Loucy (cell line): Measurements from ENCODE around the gene AMPD3.

Experiments used
- H2AFZ ChIP-seq: fragments of 200-600 bp; sonication (generic); 2 replicates; pipeline ENCODE4 v1.6.0; 2016; ENCODE audit warnings: antibody characterized with exemption, mild to moderate bottlenecking, low read length, moderate library complexity
- H3F3A ChIP-seq: fragments of 200-600 bp; 2 replicates; pipeline ENCODE4 v1.6.0; 2016; ENCODE audit warnings: antibody characterized with exemption, low read depth, mild to moderate bottlenecking
- H3K27me3 ChIP-seq: fragments of 200-600 bp; sonication (generic); 2 replicates; pipeline ENCODE4 v1.6.1; 2014; ENCODE audit warnings: low read length, mild to moderate bottlenecking; ENCODE audit not compliant: insufficient read depth, poor library complexity, severe bottlenecking
- H3K36me3 ChIP-seq: fragments of 200-600 bp; sonication (generic); 2 replicates; pipeline ENCODE4 v1.6.1; 2016; ENCODE audit warnings: low read length; ENCODE audit not compliant: insufficient read depth
- H3K4me1 ChIP-seq: fragments of 200-600 bp; sonication (generic); 2 replicates; pipeline ENCODE4 v1.5.1; 2014; ENCODE audit warnings: low read length, mild to moderate bottlenecking; ENCODE audit not compliant: insufficient read depth, poor library complexity, severe bottlenecking
- H3K4me2 ChIP-seq: fragments of 200-600 bp; sonication (generic); 2 replicates; pipeline ENCODE4 v1.6.0; 2014; ENCODE audit warnings: antibody characterized with exemption, low read length, low read depth, mild to moderate bottlenecking; ENCODE audit not compliant: poor library complexity, severe bottlenecking
- H3K4me3 ChIP-seq: fragments of 200-600 bp; sonication (generic); 2 replicates; pipeline ENCODE4 v1.5.1; 2014; ENCODE audit warnings: low read length, mild to moderate bottlenecking, mixed read lengths; ENCODE audit not compliant: poor library complexity, severe bottlenecking
- H3K79me2 ChIP-seq: fragments of 200-600 bp; sonication (generic); 2 replicates; pipeline ENCODE4 v1.6.1; 2014; ENCODE audit warnings: low read length; ENCODE audit not compliant: insufficient read depth
- H3K9ac ChIP-seq: fragments of 200-600 bp; sonication (generic); 2 replicates; pipeline ENCODE4 v1.6.0; 2014; ENCODE audit warnings: mild to moderate bottlenecking, low read depth, low read length, moderate library complexity; ENCODE audit not compliant: poor library complexity, severe bottlenecking
- H3K9me2 ChIP-seq: fragments of 200-600 bp; sonication (generic); replicated peaks from 2 replicates; pipeline ENCODE4 v1.6.1; 2016; ENCODE audit warnings: low read depth, low read length, mixed read lengths
- H3K9me3 ChIP-seq: fragments of 200-600 bp; sonication (generic); 2 replicates; pipeline ENCODE4 v1.6.1; 2014; ENCODE audit warnings: mild to moderate bottlenecking, antibody characterized with exemption, low read length, low read depth; ENCODE audit not compliant: insufficient read depth
- H4K20me1 ChIP-seq: fragments of 200-600 bp; sonication (generic); 2 replicates; pipeline ENCODE4 v1.6.0; 2014; ENCODE audit warnings: antibody characterized with exemption, low read length, mild to moderate bottlenecking; ENCODE audit not compliant: insufficient read depth, poor library complexity, severe bottlenecking
- EZH2phosphoT487 ChIP-seq: fragments of 200-600 bp; IDR thresholded peaks from 2 replicates; pipeline ENCODE4 v1.6.1; 2018; ENCODE audit warnings: antibody characterized with exemption, mild to moderate bottlenecking, moderate library complexity, borderline replicate concordance
- TF ChIP-seq, protein P1 (sequence below): fragments of 200-600 bp; sonication (generic); conservative IDR thresholded peaks from 2 replicates; pipeline ENCODE4 v1.5.1; 2014; ENCODE audit warnings: mild to moderate bottlenecking, antibody characterized with exemption, low read length

Gene AMPD3

DNA sequence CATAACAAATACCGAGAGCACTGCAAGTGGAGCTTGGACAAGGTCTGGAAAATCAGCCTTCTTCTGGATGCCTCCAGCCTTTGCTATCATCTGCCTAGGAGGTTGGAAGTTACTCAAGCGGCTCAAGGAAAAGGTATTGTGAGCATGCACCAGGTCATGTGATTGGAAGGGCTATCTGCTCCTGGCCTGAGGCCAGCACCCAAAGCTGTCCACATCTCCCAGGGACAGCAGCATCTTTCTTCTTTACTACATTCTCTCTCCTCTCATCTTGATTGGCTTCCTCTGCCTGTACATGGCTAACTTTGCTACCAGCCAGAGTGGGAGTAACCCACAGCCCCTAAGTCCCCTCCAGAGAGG lies 44.2 kb upstream of the AMPD3 start:
- Histone ChIP-seq H3K9me2 (no peaks in the 10 kb centered on the region), H3F3A (peaks cover 9% of the 10 kb centered on the region), H3K4me2 (no peak overlapping the region), H4K20me1 (no peaks in the 10 kb centered on the region), H3K27me3 (no peaks in the 10 kb centered on the region), H3K9me3 (no peaks in the 10 kb centered on the region), H2AFZ (no peak overlapping the region), H3K9ac (no peak overlapping the region), H3K4me3 (no peak overlapping the region), H3K4me1 (peaks cover 78% of the 10 kb centered on the region), H3K79me2 (no peaks in the 10 kb centered on the region), H3K36me3 (no peaks in the 10 kb centered on the region)
- TF ChIP-seq, protein P1, sequence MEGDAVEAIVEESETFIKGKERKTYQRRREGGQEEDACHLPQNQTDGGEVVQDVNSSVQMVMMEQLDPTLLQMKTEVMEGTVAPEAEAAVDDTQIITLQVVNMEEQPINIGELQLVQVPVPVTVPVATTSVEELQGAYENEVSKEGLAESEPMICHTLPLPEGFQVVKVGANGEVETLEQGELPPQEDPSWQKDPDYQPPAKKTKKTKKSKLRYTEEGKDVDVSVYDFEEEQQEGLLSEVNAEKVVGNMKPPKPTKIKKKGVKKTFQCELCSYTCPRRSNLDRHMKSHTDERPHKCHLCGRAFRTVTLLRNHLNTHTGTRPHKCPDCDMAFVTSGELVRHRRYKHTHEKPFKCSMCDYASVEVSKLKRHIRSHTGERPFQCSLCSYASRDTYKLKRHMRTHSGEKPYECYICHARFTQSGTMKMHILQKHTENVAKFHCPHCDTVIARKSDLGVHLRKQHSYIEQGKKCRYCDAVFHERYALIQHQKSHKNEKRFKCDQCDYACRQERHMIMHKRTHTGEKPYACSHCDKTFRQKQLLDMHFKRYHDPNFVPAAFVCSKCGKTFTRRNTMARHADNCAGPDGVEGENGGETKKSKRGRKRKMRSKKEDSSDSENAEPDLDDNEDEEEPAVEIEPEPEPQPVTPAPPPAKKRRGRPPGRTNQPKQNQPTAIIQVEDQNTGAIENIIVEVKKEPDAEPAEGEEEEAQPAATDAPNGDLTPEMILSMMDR: no peak
- TF ChIP-seq EZH2phosphoT487: no peak

DNA sequence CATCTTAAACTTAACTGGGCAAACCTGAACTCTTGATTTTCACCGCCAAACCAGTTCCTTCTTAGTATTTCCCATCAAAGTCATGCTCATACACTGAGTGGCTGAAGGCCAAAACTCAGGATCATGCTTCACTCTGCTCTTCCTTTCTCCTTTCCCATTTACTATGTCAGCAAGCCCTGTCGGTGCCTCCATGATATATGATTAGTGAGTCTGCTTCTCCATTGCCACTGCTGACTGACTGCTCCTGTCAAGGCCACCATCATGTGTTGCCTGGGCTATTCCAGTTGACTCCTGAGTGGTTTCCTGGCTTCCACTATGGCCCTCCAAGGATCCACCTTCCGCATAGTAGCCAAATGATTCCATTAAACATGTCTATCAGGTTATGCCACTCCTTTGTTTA lies 42.8 kb upstream of the AMPD3 start:
- no peaks in the 10 kb centered on the region for H3K79me2 ChIP-seq
- no peaks in the 10 kb centered on the region for H4K20me1 ChIP-seq
- H3K4me1 ChIP-seq: peaks cover 80% of the 10 kb centered on the region
- no peak overlapping the region for H3K9ac ChIP-seq
- TF ChIP-seq, protein P1: no peak
- no peak for TF ChIP-seq EZH2phosphoT487
- no peak overlapping the region for H3K4me2 ChIP-seq
- H3F3A ChIP-seq: peaks cover 6% of the 10 kb centered on the region
- no peaks in the 10 kb centered on the region for H3K36me3 ChIP-seq
- no peaks in the 10 kb centered on the region for H3K27me3 ChIP-seq
- no peaks in the 10 kb centered on the region for H3K9me3 ChIP-seq
- no peak overlapping the region for H3K4me3 ChIP-seq
- no peaks in the 10 kb centered on the region for H3K9me2 ChIP-seq
- no peak overlapping the region for H2AFZ ChIP-seq

DNA sequence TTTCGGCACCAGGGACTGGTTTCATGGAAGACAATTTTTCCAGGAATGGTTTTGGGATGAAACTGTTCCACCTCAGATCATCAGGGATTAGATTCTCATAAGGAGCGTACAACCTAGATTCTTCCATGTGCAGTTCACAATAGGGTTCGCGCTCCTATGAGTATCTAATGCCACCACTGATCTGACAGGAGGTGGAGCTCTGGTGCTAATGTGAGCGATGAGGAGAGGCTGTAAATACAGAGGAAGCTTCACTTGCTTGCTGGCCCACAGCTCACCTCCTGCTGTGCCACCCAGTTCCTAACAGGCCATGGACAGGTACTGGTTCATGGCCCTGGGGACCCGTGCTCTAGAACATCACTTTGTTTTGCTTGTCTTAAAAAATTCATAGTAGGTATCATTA lies 41.8 kb upstream of the AMPD3 start:
- H3K9ac ChIP-seq: peak overlapping the region; percentile 65
- H3K79me2 ChIP-seq: no peaks in the 10 kb centered on the region
- H3K4me1 ChIP-seq: peaks cover 75% of the 10 kb centered on the region
- H2AFZ ChIP-seq: no peak overlapping the region
- H3K36me3 ChIP-seq: no peaks in the 10 kb centered on the region
- no peaks in the 10 kb centered on the region for H3K9me2 ChIP-seq
- TF ChIP-seq, protein P1: peak; percentile 72
- TF ChIP-seq EZH2phosphoT487: no peak
- H4K20me1 ChIP-seq: no peaks in the 10 kb centered on the region
- H3K9me3 ChIP-seq: no peaks in the 10 kb centered on the region
- no peaks in the 10 kb centered on the region for H3K27me3 ChIP-seq
- peaks cover 6% of the 10 kb centered on the region; the same call in 1 of the 2 replicates for H3F3A ChIP-seq
- peak overlapping the region; percentile 14 for H3K4me3 ChIP-seq
- H3K4me2 ChIP-seq: peak overlapping the region; percentile 72
